Measurements from ENCODE around the gene DAW1.
A peak's percentile ranks its signal among the peaks of the same experiment; 100 is the strongest.

The DAW1 gene

DNA sequence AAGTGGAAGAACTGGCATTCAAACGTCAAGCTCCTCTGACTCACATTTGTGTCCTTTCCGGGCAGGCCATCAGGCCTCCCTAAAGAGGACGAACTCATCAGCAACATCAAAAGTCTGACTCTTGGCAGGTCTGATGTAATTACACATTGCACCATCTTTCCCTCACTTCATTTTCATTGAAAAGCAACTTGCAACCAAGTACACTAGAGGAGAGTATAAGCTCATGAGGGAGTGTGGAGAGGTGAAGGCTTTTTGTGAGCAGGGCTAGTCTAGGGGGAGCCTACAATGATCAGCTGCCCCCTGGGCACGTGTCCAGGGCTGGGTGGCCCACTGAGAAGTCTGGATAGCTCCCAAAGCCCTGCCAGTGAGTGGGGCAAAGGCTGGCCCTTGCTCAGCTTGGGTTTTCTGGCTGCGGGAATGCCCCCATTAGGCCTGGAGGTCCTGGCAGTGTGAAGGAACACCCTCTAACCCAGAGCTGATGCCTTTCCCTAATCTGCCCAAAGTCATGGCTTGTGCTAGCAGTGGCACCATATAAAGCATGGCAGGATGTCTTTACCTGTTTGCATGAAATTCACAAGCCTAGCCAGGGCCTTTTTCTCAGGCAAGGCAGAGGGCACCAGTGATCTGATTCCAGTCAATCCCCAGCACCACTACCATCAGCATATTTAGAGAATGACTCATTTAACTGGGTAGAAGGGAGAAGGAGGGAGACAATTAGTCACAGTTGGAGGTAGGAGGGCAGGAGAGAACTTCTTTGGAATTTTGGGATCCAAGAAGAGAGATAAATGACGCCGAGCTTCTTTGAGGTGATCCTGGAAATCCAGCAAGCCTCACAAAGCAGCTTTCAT is 8.5 kb upstream of the DAW1 start:
- DNase-seq = no peak

DNA sequence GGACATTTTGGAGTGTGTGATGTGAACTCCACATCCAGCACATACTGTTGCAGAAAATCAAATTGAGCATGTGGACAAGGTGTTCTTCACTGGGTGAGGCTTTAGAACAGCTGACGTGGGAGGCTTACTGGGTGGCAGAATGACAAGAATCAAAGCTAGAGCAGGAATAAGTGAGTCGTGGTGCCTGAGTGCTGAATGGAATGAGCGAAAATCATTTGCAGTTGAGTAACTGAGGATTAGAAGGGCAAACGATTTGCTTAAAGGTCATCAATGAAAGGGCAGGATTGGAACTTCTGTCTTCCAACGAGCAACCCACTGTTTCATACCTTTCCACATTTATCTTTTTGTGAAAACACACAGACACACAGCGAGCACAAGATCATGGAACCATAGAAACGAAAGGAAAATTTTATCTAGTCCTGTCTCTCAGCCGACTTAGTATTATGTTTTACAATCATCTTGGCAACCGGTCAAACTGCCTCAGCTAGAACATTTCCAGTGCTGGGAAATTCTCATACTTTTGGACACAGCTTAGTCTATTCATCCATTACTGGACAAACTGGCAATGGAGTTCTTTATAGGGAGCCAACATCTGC is 7.2 kb upstream of the DAW1 start:
- DNase-seq = no peak

DNA sequence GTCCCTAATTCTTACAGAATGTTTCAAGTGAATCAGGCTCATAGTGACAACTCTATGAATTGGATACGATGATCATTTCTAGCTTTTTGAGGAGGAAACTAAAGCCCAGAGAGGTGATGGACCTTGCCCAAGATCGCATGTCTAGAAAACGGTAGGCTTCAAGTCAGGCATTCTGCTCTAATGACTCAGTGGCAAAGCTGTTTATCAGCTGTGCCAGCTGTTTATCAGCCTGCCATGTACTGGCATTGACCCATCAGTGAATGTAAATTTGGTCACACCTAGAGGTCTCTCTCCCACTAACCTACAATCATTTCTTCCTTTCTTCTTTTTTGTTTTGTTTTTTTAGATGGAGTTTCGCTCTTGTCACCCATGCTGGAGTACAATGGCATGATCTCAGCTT is 6.1 kb upstream of the DAW1 start:
- no peak for DNase-seq

DNA sequence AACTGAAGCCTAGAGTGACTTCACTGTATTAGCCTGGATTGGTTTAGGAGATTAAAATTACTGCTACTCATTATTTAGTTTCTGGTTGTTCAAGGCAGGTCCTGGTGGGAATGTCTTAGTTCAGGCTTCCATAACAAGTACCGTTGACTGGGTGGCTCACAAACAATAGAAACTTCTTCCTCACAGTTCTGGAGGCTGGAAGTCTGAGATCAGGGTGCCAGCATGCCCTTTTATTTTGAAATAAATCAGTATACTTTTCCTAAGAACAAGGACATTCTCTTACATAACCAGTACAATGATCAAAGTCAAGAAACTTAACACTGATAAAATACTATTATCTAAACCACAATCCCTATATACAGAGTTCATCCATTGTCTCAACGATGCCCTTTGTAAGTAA is 4.0 kb upstream of the DAW1 start:
- no peak for DNase-seq

DNA sequence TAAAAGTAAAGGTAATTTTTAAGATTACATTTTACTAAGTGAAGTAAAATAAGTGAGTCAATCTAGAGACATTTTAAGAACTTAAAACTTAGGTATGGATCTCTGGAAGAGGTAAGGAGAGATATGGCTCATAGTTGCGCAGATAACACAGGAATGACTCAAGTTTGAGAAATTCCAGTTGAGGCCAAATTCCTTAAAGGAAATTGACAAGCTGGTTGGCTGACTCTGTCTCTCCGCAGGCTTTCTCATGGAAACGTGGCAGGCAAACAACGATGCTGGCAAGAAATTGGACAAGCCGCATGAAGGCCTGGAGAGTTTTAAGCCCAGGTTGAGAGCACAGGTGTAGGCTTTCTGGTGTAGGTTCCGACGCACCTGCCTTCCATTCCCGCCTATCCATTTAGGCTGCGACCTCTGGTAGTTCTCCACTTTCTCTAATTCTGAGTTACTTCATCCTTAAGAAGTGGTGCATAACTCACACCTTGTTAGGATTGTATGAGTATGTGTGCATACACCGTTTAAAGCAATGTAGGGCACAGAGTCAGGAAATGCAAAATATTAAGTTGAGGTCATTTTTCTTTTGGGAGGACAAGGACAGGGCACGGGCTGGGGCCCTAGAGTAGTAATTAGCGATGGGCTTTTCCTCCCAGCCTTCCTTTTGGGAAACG is 589 bp upstream of the DAW1 start:
- no peak for DNase-seq

DNA sequence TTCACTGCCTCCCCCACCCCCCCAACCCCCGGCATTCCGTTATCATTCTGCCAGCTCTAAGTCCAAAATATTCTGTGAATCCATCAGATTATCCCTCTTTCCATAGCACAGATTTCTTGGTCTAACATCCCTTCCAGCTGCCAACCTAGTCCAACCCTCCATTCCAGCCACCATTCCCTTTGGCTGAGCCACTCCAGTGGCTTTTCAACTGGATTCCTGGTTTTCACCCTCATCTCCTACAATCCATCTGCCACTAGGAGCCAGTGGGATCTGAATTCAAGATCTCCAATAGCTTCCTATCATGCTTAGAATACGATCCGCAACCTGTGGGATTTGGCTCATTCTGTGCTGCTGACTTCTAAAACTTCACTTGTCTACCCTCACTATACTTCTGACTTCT is 1.2 kb downstream of the DAW1 start:
- DNase-seq = no peak

DNA sequence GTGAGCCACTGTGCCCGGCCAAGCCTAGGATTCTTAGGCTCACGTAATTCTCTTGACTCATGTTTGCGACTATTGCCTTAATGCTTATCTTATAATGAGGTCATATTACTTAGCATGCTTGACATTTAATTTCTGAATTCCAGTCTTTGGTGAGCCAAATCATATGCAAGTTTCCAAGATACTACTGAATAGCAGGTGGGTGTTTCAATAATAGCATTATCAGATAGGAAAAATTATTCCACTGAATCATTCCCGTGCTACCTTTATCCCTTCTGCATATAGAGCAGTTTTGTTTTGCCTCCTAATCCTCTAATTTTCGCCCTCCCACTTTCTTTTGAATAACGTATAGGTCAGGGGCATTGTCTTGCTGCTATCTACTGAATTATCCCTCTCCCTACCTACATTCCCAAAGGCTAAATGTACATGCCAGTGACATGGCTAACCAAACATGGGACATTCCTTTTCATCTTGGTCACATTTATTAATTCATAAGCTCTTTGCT is 4.9 kb downstream of the DAW1 start:
- no peak for DNase-seq

DNA sequence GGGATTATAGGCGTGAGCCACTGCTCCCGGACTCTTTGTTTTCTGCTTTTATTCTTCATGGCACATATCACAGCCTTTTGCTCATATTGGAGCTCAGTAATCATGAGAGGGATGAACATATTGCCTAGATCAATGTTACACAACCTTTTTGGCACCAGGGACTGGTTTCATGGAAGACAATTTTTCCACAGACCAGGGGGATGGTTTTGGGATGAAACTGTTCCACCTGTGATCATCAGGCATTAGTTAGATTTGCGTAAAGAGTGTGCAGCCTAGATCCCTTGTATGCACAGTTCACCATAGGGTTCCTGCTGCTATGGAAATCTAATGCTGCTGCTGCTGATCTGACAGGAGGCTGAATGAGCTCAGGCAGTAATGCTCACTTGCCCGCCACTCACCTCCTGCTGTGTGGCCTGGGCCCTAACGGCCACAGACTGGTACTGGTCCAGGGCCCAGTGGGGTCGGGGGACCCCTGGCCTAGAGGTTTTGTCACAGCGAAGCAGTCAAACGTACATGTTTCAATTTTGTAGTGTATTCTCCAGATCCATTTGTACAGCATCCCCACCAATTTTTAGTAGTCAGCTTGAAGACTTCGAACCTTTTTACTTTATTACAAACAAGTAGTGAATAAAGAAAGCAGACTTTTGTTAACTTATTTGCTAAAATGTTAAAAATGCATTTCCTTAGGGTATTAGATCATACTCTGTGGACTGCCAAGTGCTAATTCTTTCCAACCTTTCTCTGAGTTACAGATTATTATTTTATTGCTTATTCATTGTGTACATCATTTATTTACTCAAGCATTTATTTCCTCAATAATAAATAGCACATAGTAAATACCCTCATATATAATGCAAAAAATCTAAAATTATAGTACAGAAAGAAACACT is 6.2 kb downstream of the DAW1 start:
- no peak for DNase-seq

DNA sequence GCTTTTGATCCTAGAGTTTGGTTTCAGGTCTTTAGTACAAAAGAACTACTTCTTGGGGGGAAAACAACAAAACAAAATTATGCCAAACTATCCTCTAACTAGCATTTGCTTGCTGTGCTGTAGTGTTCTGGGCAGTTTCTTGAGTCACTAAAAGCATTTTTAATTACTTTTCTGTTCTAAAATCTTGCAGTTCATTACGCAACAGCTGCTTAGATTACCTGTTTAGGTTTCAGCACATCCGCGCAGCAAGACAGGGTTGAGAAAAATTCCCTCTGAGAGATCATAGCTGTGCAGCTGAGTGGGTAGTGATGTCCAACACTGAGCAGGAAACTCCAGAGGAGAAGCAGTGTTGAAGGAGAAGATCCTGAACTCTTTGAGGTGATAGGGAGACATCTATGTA is 9.0 kb downstream of the DAW1 start:
- DNase-seq = no peak

DNA sequence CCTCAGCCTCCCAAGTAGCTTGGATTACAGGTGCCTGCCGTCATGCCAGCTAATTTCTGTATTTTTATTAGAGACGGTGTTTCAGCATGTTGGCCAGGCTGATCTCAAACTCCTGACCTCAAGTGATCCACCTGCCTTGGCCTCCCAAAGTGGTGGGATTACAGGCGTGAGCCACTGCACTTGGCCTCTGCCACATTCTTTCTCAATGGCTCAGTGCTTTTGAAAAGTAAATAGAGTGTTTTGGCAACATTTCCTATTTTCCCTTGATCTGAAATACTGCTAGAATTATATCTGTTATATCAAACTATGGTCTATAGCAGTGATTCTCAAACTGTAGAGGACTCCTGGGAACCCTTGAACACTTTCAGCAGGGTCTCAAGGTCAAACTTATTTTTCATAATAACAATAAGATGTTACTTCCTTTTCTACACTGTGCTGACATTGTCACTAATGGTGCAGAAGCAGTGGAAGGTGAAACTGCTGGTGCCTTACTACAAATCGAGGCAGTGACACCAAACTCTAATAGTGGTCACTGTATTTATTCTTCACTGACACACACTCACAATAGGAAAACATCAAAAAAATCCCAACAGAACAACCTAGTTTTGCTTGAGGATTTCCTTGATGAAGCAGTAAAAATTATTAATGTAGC is 10.6 kb downstream of the DAW1 start:
- DNase-seq = no peak

DNA sequence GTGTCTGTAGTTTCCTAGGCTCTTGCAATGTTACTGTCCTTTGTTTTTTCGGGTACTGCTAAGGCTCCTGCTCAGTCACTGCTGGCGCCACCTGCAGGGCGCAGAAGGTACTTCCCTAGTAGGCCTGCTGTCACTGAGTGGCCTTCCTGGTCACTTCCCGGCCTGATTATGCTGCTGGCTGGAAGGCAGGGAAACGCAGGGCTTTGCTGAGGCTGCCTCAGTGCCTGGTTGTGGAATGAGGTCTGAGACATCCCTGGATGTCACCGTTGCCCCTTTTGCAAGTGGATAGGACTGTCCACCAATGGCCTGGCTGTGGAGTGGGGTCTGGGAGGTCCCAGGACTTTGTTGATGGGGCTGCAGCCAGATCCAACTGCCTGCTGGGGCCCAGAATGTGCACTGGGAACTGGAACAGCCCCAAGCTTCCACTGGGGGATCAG is 13.1 kb downstream of the DAW1 start:
- DNase-seq = no peak

DNA sequence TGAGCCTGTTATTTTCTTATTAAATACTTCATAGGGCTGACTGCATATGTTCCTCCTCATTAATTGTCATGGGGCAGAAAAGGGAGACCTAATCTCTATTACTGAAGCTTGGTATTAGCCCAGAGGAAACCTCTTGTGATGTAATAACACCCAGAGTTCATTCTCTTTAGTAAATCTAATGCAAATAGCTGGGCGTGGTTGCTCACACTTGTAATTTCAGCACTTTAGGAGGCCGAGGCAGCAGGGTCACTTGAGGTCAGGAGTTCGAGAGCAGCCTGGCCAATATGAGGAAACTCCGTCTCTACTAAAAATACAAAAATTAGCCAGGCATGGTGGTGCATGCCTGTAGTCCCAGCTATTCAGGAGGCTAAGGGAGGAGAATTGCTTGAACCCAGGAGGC is 14.7 kb downstream of the DAW1 start:
- DNase-seq = no peak

DNA sequence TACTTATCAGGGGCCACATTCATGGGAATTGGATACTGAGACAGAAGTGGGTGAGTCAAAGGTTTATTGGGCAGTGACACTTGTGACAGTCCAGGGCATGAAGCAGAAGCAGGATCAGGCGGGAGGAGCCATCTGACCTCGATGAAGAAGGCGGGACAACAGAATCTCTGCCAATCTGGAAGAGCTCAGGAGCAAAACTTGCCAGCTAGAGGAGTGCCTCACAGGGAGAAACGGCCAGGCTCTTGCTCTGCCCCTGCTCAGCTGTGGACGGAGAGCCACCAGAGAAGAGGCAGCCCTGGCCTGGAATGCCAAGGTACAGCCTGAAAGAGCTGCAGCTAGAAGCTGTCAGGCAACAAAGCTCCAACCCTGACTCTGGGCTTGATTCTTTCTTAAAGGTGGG is 16.9 kb downstream of the DAW1 start:
- no peak for DNase-seq

DNA sequence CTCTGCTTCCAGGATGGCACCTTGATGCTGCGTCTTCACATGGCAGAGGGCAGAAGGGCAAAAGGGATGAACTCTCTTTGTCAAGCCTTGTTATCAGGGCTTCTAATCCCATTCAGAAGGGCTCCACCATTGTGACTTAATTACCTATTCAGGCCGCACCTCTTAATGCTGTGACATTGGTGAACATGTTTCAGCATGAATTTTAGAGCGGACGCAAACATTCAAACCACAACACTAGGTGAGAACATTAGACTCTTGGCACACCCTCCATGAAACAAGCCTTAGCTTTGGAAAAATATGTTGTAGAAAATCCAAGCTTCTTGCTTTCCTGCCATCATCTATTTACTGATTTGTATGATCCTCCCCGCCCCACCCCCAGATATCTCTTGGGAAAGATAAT is 17.9 kb downstream of the DAW1 start:
- no peak for DNase-seq

DNA sequence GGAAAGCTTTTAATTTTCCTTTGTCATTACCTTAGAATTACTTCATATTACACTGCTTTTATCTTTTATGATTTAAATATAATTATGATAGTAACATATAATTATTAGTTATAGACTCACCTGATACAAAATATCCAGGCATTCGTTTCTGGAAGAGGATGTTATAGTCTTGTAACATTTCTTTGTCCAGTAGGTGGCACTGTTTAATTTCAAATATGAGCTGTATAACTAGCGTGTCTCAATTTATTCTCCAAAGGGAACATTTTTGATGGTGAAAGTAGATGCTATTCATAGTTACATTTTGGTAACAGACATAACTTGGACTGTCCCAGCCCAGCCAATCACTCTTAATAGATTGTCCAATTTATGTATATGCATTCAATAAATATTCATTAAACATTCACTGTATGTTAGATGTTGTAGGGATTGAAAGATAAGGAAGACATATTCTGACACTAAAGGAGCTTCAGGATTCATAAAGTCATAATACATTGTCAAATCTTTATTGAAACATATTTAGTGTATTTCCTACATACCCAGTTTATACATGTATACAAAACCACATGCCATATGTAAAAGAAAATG is 19.2 kb downstream of the DAW1 start:
- peak; percentile 51 for DNase-seq

DNA sequence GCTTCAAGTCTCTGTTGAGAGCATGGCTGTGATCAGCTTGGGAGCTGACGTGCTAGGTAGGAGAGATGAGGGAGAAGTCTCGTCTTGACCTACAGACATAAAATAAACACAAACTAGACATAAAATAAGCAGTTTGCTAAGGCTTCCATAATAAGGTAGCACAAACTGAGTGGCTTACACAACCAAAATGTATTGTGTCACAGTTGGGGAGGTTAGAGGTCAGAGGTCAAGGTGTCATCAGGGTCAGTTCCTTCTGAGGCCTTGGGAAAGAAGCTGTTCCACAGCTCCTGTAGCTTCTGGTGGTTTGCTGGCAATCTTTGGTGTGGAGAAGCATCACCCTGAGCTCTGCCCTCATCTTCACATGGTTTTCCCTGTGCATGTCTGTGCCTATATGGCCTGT is 20.2 kb downstream of the DAW1 start:
- DNase-seq = no peak

DNA sequence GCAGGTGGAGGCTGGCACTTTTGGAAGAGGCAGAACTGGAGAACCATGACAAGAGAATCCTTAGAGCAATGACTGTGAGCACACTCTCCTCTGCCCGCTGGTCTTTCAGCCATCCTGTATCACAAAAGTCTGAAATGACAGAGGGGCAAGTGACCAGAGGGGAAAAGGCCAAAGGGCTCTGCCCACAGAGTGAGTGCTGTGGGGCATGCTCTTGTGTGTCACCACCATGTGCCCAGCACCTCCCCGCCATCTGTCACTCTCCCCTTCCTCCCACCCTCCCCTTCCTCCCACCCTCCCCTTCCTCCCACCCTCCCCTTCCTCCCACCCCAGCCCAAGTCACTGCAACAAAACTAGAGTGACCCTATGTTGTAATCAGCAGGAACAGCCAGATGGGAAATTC is 31.9 kb downstream of the DAW1 start:
- no peak for DNase-seq

DNA sequence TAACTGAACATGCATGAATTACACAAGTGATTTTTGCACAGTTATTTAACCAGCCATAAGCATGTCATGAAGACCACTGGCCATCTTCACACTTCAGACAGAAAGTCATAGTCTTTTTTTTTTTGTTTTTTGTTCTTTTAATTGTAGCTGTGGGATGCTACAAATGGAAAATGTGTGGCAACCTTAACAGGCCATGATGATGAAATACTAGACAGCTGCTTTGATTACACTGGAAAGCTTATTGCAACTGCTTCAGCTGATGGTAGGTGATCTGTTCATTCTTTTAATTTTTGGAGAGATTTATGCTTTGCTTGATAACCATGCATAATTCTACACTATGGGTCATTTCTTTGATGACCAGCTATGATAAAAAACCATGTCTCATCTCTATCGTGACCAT is 35.6 kb downstream of the DAW1 start:
- DNase-seq = no peak

DNA sequence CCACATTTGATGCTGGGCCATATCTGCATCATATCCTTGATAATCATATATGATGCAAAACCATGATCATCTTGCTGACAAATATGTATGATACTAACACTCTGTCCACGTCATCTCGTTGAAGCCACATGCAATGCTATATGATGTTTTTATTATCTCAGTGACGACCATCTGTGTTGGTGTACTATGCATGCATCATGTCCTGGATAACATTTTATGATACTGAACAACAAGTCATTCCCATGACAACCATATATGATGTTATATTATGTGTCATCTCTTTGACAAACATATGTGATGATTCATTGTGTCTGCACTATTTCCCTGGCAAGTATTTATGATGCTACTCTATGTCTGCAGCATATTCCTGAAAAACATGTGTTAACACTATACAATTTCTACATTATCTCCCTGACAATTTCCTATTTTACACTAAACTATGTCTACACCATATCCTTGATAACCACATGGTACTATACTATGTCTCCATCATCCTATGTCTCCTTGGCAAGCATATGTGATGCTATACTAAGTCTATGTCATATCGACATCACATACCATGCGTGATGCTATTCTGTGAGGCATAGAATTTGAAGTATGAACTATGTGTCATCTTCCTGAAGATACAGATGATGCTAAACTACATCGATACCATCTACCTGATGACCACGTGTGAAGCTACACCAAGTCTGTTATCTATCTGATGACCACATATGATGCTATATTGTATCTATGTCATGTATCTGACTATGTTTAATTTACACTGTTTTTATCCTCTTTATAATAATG is 37.0 kb downstream of the DAW1 start:
- DNase-seq = no peak

DNA sequence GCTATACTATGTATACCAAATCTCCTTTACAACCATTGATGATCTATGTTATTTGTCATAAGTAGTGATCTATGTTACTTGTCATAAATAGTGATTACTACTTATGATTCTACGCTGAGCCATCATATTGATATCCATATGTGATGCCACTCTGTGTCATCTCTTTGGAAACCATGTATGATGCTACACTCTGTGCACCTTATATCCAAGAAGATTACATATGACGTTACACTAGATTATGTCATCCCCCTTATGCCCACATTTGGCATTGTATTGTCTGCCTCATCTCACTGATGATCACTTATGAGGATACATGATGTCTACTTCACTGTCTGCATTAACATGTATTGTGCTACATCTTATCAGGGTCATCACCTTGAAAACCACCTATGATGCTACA is 42.9 kb downstream of the DAW1 start:
- no peak for DNase-seq

DNA sequence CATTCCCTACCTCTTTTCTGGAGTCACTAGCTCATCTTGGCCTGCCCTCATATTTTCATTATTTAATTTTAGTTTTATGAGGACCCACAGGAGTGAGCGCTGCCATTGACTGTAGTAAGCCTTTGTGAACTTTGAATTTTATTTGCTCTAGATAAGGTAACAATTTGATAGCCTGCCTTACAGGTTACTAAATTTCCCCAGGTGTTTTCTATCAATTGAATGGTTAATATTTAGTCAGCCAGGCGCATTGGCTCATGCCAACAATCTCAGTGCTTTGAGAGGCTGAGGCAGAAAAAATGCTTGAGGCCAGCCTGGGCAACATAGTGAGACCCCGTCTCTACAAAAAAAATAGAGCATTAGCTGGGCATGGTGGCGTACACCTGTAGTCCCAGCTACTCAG is 50.2 kb downstream of the DAW1 start:
- DNase-seq = no peak
